HEK293 (cell line): ENCODE measurements around the gene MTMR6.

Source experiments
- ZBTB20 ChIP-seq: fragments of 450-650 bp; formaldehyde crosslinking; IDR thresholded peaks from 2 replicates; pipeline ENCODE4 v1.5.1; 2016; ENCODE audit warnings: missing biosample characterization, missing genetic modification characterization
- ZNF596 ChIP-seq: fragments of 450-650 bp; IDR thresholded peaks from 2 replicates; pipeline ENCODE4 v1.5.0; 2018; ENCODE audit warnings: missing biosample characterization, mild to moderate bottlenecking, missing genetic modification characterization, moderate library complexity
- TF ChIP-seq, protein P1 (sequence below): fragments of 450-650 bp; formaldehyde crosslinking; IDR thresholded peaks from 2 replicates; pipeline ENCODE4 v1.5.1; 2016; ENCODE audit warnings: missing biosample characterization, missing genetic modification characterization

DNA sequence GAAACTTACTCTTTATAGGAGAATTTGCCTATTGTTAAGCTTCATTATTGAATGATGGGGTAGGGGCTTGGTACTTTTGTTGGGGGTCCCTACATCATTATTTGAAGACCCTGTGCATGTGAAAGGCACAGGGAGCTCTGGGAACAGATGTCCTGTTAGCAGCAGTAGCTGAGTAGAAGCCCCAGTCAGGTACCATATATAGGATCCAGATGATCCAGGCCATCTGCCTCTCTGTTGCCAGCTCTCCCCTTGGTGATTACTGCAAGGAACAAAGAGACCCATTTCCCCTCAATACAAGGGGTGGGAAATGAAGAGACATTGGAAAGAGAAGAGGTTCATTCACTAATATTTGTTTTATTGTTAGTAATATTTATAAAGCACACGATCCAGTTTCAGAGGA, 4.4 kb upstream of the MTMR6 start:
- TF ChIP-seq ZBTB20 (no peak), ZNF596 (tag by site-specific recombination) (no peak)
- TF ChIP-seq, protein P1, sequence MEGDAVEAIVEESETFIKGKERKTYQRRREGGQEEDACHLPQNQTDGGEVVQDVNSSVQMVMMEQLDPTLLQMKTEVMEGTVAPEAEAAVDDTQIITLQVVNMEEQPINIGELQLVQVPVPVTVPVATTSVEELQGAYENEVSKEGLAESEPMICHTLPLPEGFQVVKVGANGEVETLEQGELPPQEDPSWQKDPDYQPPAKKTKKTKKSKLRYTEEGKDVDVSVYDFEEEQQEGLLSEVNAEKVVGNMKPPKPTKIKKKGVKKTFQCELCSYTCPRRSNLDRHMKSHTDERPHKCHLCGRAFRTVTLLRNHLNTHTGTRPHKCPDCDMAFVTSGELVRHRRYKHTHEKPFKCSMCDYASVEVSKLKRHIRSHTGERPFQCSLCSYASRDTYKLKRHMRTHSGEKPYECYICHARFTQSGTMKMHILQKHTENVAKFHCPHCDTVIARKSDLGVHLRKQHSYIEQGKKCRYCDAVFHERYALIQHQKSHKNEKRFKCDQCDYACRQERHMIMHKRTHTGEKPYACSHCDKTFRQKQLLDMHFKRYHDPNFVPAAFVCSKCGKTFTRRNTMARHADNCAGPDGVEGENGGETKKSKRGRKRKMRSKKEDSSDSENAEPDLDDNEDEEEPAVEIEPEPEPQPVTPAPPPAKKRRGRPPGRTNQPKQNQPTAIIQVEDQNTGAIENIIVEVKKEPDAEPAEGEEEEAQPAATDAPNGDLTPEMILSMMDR (tag by site-specific recombination) = no peak
